HepG2 (cell line): ENCODE measurements around the gene ACTN4. TPM values are rescaled to one million over a fixed set of nuclear protein-coding genes. Genes with fewer than 3 reads are reported as not detected.
A peak's percentile ranks its signal among the peaks of the same experiment; 100 is the strongest.

Experiments
- ASH2L ChIP-seq: fragments of 300-600, 200-600 bp; sonication (generic); IDR thresholded peaks from 2 replicates; pipeline ENCODE4 v1.7.0; 2017; ENCODE audit warnings: low read depth, mild to moderate bottlenecking, moderate library complexity, mixed read lengths, low read length; ENCODE audit not compliant: insufficient read length
- CCDC6 ChIP-seq: sonication (generic); formaldehyde crosslinking; IDR thresholded peaks from 2 replicates; pipeline ENCODE4 v1.8.1; 2022; ENCODE audit warnings: mild to moderate bottlenecking, missing genetic modification reagents, moderate library complexity
- DMTF1 ChIP-seq: sonication (generic); formaldehyde crosslinking; IDR thresholded peaks from 2 replicates; pipeline ENCODE4 v1.4.0; 2020; ENCODE audit warnings: mild to moderate bottlenecking, missing genetic modification reagents
- GABPB1 ChIP-seq: IDR thresholded peaks from 2 replicates; pipeline ENCODE4 v1.6.1; 2016; ENCODE audit warnings: mild to moderate bottlenecking, missing genetic modification reagents, moderate library complexity, missing compliant biosample characterization
- JUN ChIP-seq: sonication (generic); formaldehyde crosslinking; IDR thresholded peaks from 2 replicates; pipeline ENCODE4 v1.4.0; 2020; ENCODE audit warnings: mild to moderate bottlenecking, missing genetic modification reagents
- MXD1 ChIP-seq: sonication (generic); formaldehyde crosslinking; IDR thresholded peaks from 2 replicates; pipeline ENCODE4 v1.4.0; 2020; ENCODE audit warnings: mild to moderate bottlenecking, missing genetic modification reagents
- ZBTB10 ChIP-seq: sonication (generic); formaldehyde crosslinking; IDR thresholded peaks from 2 replicates; pipeline ENCODE4 v1.4.0; 2020; ENCODE audit warnings: missing genetic modification reagents, borderline replicate concordance
- ZNF407 ChIP-seq: sonication (generic); formaldehyde crosslinking; IDR thresholded peaks from one replicate; pipeline ENCODE4 v1.5.1; 2020; ENCODE audit warnings: mild to moderate bottlenecking, missing genetic modification reagents; ENCODE audit errors: not compliant biosample characterization
- ZNF569 ChIP-seq: sonication (generic); formaldehyde crosslinking; IDR thresholded peaks from 2 replicates; pipeline ENCODE4 v1.5.0; 2020; ENCODE audit warnings: mild to moderate bottlenecking, missing genetic modification reagents, moderate library complexity, borderline replicate concordance
- ZXDC ChIP-seq: sonication (generic); formaldehyde crosslinking; IDR thresholded peaks from 2 replicates; pipeline ENCODE4 v1.5.0; 2020; ENCODE audit warnings: mild to moderate bottlenecking, missing genetic modification reagents
- polyA plus RNA-seq, 8 experiments: library from polyadenylated mRNA; depleted of rRNA in 3 of 8; stranded (reverse) in 7 of 8; unstranded in 1 of 8; fragments of >200 nt; fragmentation: Illumina TruSeq in 4 of 8; extraction: Trizol in 4 of 8; gene quantifications; 2 replicates each; pipeline versions ENCODE4 v1.2.1 to v1.2.3, GENCODE V29; 2011 to 2016; ENCODE audit warnings: low read depth in 4 of 8, missing spikeins in 1 of 8, mixed read lengths in 1 of 8; ENCODE audit not compliant: insufficient read depth in 1 of 8
- total RNA-seq, 5 experiments: library from RNA; depleted of rRNA; stranded (reverse); fragments of >200 nt; fragmentation: Illumina TruSeq; extraction: Trizol; gene quantifications; 2 replicates each; pipeline ENCODE4 v1.2.3, GENCODE V29; 2016; ENCODE audit warnings: low read depth in 1 of 5

The ACTN4 gene
- total and polyA plus RNA-seq, 2 of the 13 experiments (the other 11 are each of a cell fraction or from before 2014, with no cell fraction given): 171 to 192 TPM

- TF ChIP-seq ZBTB10 (CRISPR knock-in tag) (no peak), ZXDC (CRISPR knock-in tag) (no peak), CCDC6 (peak; percentile 16; the same call in 1 of the 2 replicates), DMTF1 (CRISPR knock-in tag) (no peak), ASH2L (peak; percentile 4), JUN (CRISPR knock-in tag) (no peak), GABPB1 (CRISPR knock-in tag) (0 out of 2 replicates have a peak, but pooled peaks have one; percentile 1), ZNF407 (peak; percentile 72), MXD1 (CRISPR knock-in tag) (no peak), ZNF569 (CRISPR knock-in tag) (no peak)
Observed at GRCh38 chr19:38619361-38620174, 27.9 kb upstream of the ACTN4 start (continued).
